G401.6 (cell line): ENCODE results near the gene PLD1.
"Not testable (repeated sequence)": the region's sequence is repeated elsewhere in the genome, so short reads cannot be mapped to it uniquely, and the experiment has no call there.

Experiments used
- FAIRE-seq: peaks from 2 replicates; lab custom pipeline; 2012; peaks lifted over from hg19 to GRCh38; lab: Jason Lieb, UNC

The PLD1 gene

DNA sequence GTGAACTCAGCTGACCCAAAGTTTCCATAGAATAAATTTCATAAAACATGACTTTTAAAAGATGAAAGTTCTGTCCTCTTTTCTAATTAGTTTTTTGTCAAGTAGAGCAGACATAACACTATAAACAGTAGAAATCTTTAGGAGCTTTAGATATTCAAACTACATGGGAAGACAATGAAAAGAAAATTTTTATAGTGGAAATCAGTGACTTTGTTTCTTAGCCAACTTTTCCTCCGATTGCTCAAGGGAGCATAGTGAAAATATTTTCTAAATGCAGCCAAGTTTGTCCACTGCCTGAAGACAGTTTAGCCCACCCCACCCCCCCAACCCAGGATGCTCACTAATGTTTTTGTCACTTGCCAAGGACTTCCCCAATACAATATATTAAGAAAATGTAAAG lies 114.9 kb downstream of the PLD1 start:
- FAIRE-seq = no peak

DNA sequence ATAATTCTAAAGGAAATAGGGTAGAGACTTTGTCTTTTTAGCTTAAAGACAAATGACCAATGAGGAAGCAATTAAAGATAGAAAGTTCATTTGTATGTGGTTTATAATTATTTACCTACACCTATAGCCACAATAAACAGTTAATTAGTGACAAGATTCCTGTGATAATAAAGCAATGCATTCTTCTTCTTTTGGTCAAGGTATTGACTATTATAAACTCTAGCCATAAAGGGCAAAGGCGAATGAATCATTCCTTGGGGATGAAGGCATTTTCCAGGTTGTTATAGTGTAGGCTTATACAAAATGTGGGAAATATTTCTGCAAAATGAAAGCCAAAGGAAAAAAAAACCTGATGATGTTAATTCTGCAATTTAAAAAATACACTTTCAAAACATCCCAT lies 115.4 kb downstream of the PLD1 start:
- FAIRE-seq = no peak

- FAIRE-seq = not testable (repeated sequence)
These were observed 117.7 kb downstream of the PLD1 start for GRCh38 chr3:171692551-171692950.

DNA sequence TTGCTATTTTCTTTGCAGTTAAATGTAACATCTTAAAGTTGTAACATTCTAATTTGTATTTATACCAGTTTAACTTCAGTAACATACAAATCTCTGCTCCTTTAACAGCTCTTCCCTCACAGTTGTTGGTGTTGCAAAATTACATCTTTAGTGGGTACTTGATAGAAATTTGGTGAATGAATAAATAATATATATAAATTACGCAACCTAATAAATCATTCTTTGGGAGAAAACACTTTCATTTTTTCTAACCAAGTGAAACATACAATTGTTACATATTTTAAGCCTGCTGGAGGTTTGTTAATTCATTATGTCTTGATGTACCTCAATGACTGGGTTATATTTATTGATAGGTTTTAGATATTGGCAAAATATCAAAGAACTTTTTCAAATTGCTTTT lies 118.8 kb downstream of the PLD1 start:
- peak; percentile 3 for FAIRE-seq

GRCh38 chr3:171690281-171690680 lies 120.0 kb downstream of the PLD1 start:
- FAIRE-seq = no peak

- no peak for FAIRE-seq
These were observed 121.7 kb downstream of the PLD1 start for GRCh38 chr3:171688593-171688992.

- FAIRE-seq = no peak
These were observed 122.3 kb downstream of the PLD1 start for GRCh38 chr3:171688002-171688401.

DNA sequence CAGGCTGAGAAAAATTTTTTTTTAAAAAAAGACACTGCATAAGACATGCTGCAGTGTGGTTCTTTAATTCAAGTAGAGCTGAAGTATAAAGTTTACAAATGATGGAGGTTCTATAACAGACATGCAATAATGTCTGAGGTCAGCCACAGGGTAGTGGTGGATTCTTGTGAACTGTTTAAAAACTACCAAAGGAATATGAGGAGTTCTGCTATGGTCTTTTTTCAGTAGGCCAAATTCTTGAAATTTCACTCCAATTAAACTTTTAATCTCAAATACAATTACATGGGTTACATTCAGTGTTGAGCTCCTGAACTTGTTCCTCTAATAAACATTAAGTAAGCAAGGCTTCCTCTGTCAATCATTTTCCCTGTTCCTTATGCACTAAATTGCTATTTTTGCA lies 122.7 kb downstream of the PLD1 start:
- no peak for FAIRE-seq

DNA sequence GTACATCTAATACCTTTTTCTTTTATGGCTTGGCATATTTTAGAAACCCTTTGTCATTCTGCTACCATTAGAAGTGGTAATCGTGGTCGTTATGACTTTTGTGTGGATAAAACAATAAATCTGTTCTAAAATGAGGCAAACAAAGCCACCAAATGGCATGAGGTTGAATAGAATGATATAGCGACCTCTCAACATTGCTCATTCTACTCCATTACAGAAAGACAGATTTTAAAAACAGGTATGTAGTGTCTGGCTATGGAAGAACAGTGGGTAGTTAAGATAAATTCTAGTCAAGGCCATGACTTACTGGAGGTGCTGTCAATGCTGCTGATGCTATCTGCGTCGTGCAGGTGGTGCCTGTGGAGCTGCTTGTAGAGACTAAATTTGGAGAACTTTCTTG lies 123.2 kb downstream of the PLD1 start:
- no peak for FAIRE-seq

DNA sequence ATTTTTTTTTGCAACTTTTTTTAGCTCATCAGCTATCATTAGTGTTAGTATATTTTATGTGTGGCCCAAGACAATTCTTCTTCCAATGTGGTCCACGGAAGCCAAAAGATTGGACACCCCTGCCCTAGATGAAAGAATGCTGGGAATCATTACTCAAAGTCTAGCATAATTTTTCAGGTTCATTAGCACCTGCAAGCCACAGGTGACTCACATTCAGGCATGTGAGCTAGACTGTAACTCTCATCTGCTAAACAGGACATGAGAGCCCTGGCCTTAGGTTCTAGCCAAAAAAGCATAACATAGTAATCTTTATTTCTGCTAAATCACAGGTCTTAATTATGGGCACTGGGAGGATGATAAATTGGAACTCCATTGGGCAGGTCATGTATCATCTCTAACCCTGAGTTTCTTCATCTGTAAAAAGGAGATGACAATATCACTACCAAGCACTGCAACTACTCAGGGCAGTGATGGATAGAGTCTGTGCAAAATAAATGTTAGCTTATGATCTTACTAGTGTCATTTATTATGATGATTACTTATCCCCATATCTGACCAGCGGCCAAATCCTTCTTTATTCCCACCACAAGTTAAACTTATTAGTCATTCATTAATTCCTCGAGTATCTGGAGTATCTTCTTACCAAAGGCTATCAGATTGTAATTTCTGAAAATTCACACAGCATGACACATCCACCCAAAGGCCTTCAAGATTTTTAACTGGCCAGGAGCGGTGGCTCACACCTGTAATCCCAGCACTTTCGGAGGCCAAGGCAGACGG lies 125.0 kb downstream of the PLD1 start:
- no peak for FAIRE-seq

GRCh38 chr3:171684221-171684620 lies 126.1 kb downstream of the PLD1 start:
- no peak for FAIRE-seq

DNA sequence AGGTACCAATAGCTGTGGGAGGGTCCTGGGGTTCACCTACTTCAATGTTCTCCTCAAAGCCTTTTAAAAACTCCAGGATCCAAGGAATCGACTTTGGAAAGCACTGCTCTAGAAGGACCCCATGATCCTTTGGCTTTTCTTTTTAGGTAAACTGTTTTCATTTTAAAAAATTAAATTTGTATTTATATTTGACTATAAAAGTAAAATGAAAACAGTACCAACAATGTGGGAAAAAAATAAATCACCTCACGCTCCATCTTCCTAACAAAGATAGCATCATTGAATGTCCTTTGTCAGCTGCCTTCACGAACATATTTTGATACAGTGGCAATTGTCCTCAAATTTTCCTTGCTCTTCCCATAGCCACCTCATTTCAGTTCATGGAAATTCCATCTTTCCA lies 127.5 kb downstream of the PLD1 start:
- FAIRE-seq = no peak

DNA sequence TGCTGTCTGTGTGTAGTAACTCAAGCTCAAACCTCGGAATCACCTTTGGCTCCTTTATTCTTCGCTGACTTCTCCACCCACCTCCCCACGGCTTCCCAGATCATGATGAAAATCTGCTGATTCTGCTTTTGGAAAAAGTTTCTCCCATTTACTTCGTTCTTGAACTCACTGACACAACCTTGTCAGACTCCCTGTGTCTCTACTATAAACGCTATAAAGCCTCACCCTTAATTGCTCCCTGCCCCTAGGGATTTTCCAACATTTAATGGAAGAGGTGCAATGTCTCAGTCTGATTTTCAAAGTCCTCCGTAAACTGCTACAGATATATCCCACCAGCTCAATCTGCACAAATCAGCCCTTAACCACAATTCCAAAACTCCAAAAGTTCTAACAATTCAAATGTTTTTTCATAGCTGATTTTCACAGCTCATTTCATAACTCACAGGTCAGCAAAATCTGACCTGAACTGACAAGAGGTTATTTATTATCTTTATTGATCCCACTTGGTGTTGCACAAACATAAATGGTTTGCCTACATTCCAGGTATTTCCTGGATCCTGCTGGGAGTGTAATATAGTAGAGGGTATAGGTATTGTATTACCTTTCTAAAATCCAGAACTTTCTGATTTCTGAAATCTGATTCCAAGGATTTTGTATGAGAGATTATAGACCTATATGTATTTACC lies 129.4 kb downstream of the PLD1 start:
- FAIRE-seq = no peak

DNA sequence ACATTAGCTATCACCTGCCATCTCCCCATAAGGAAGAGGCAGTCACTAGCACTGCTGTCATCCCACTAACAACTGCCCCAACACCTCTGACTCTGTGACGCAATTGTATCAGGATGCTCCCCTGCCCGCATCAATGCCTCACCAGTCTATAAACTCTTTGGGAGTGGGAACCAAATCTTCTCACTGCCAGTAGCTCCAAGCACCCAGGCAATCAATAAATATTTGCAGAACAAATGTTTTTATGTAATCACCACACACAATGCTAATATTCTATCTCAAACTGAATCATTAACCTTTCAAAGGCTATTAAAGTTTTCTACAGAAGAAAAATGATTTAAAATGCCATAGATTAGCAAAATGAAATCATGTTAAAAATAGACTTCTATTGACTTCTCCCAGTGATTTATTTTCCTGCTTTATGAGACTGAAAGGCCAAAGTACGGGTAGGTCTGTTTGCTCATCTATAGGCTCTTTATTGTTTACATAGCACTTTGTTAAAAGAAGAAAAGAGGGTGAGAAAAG lies 131.3 kb downstream of the PLD1 start:
- no peak for FAIRE-seq

DNA sequence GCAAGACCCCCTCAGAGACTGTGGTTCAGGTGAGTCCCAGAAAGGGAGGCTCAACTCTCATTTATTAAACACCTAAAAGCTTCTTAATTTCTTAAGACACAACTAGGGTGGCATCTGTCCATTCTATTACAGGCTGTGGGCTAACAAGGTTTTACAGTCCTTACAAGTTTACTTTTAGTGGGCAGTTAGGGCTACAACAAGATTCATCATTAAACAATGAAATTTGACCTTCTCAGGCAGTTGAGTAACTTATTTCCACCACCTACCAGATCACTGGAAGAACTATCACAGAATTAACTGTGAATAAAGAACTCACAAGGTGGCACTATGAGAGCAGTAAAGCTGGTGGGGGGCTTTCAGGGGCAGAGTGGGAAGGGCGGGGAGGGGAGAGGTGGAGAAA lies 132.6 kb downstream of the PLD1 start:
- no peak for FAIRE-seq

DNA sequence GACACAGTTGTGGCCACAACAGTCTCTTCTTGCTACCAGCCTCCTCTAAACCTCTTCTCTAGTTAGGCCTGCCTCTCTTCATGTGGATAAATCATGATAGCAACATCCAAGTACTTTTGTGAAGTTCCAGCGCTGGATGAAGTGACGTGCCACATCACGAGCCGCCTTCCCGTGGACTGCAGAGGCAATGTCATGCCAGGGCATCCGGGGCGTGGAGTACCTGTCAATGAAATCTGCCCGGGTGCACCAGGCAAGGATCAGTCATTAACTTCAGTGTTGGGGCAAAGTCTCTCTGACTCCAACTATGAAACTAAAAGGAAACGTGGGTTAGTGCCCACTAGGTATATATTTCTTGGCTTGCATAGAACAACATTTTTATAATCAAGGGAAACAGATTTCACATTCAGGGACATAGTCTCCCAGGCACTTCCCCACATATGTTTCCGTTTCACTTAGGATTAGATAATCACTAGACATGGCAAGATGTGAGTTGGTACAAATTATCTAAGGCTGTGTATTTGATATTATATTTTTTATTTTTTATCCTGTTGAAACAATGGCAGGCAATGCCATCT lies 133.6 kb downstream of the PLD1 start:
- FAIRE-seq = no peak

- FAIRE-seq = no peak
These were observed 136.3 kb downstream of the PLD1 start for GRCh38 chr3:171673951-171674350.

DNA sequence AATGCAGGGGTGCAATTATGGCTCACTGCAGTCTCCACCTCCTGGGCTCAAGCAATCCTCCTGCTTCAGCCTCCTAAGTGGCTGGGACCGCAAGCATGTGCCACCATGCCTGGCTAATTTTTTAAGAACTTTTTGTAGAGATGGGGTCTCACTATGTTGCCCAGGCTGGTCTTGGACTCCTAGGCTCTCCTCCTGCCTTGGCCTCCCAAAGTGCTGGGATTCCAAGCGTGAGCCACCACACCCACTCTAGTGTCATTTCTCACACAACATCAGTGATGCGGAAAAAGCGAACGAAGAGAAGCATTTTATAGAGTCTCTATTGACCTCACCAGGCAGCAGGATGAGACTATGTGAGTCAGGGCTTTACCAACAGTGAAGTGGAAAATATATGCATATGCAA lies 137.7 kb downstream of the PLD1 start:
- FAIRE-seq = no peak

GRCh38 chr3:171672124-171672523 lies 138.2 kb downstream of the PLD1 start:
- no peak for FAIRE-seq

- no peak for FAIRE-seq
These were observed 138.6 kb downstream of the PLD1 start for GRCh38 chr3:171671709-171672108.

GRCh38 chr3:171666516-171666915 lies 143.8 kb downstream of the PLD1 start:
- no peak for FAIRE-seq

DNA sequence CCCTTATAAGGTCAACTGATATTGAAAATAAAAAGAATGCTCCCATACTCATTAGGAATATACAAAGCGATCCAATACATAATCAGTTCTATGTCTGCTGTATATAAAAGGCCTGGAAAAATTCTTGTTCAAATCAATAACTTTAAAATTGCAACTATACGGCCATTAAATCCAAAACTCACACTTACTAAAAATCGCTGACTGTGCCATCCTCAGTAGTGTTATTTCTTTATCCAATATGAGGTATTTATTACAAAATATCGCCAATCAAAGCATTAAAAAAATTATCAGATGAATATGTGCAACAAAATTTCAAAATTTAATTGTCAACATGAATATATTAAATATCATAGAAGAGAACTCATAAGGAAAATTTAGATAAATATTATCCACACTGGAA lies 146.5 kb downstream of the PLD1 start:
- no peak for FAIRE-seq

- no peak for FAIRE-seq
These were observed 148.8 kb downstream of the PLD1 start for GRCh38 chr3:171661484-171661883.
